DMS 273 treated with DMSO at 0.1 percent for 48 hours (cell line): ENCODE data around the gene LYRM4.

ENCODE experiments used
- DNase-seq: peaks from one replicate; lab custom pipeline; 2025; lab: John Stamatoyannopoulos, UW

Gene LYRM4

GRCh38 chr6:5246141-5247097 lies 14.3 kb downstream of the LYRM4 start:
- DNase-seq: no peak

GRCh38 chr6:5243069-5243468 lies 17.7 kb downstream of the LYRM4 start:
- no peak for DNase-seq

GRCh38 chr6:5241252-5241651 lies 19.5 kb downstream of the LYRM4 start:
- DNase-seq: no peak

- DNase-seq: no peak
These were observed 22.4 kb downstream of the LYRM4 start for GRCh38 chr6:5238336-5238735.

- no peak for DNase-seq
These were observed 22.9 kb downstream of the LYRM4 start for GRCh38 chr6:5237805-5238204.

- no peak for DNase-seq
These were observed 24.9 kb downstream of the LYRM4 start for GRCh38 chr6:5235830-5236229.

- no peak for DNase-seq
These were observed 25.9 kb downstream of the LYRM4 start for GRCh38 chr6:5234874-5235273.

GRCh38 chr6:5231289-5231688 lies 29.5 kb downstream of the LYRM4 start:
- no peak for DNase-seq

GRCh38 chr6:5230081-5230480 lies 30.7 kb downstream of the LYRM4 start:
- DNase-seq: no peak

GRCh38 chr6:5229356-5229755 lies 31.4 kb downstream of the LYRM4 start:
- no peak for DNase-seq

- no peak for DNase-seq
These were observed 37.4 kb downstream of the LYRM4 start for GRCh38 chr6:5223309-5223708.

GRCh38 chr6:5220443-5220842 lies 40.3 kb downstream of the LYRM4 start:
- no peak for DNase-seq

- DNase-seq: no peak
These were observed 41.6 kb downstream of the LYRM4 start for GRCh38 chr6:5219011-5219691.

- DNase-seq: no peak
These were observed 43.4 kb downstream of the LYRM4 start for GRCh38 chr6:5217356-5217755.

- no peak for DNase-seq
These were observed 45.0 kb downstream of the LYRM4 start for GRCh38 chr6:5215799-5216198.

- DNase-seq: no peak
These were observed 45.6 kb downstream of the LYRM4 start for GRCh38 chr6:5215159-5215558.

- DNase-seq: peak; percentile 53
These were observed 46.1 kb downstream of the LYRM4 start for GRCh38 chr6:5214570-5215052.

- DNase-seq: no peak
These were observed 46.9 kb downstream of the LYRM4 start for GRCh38 chr6:5213836-5214235.

- no peak for DNase-seq
These were observed 49.3 kb downstream of the LYRM4 start for GRCh38 chr6:5211492-5211891.

GRCh38 chr6:5208471-5208971 lies 52.2 kb downstream of the LYRM4 start:
- no peak for DNase-seq

GRCh38 chr6:5208057-5208456 lies 52.7 kb downstream of the LYRM4 start:
- no peak for DNase-seq

GRCh38 chr6:5206920-5207561 lies 53.7 kb downstream of the LYRM4 start:
- no peak for DNase-seq
